K562 (cell line): ENCODE results near the gene ZGLP1. TPM values are rescaled to one million over a fixed set of nuclear protein-coding genes. Genes with fewer than 3 reads are reported as not detected.
A peak's percentile ranks its signal among the peaks of the same experiment; 100 is the strongest.

Experiments
- ARID1B ChIP-seq: fragments of 450-650 bp; IDR thresholded peaks from 2 replicates; pipeline ENCODE4 v1.6.1; 2016; ENCODE audit warnings: antibody characterized with exemption, mild to moderate bottlenecking, inconsistent platforms
- DMBX1 ChIP-seq: fragments of 250-450 bp; sonication (Bioruptor Pico); IDR thresholded peaks from 2 replicates; pipeline ENCODE4 v1.8.0; 2022; ENCODE audit warnings: inconsistent platforms, mild to moderate bottlenecking, moderate library complexity, borderline replicate concordance
- E2F8 ChIP-seq: fragments of 450-650 bp; IDR thresholded peaks from 2 replicates; pipeline ENCODE4 v1.7.1; 2018; ENCODE audit warnings: mild to moderate bottlenecking, low read depth; ENCODE audit not compliant: partially characterized antibody
- FOS ChIP-seq: IDR thresholded peaks from 3 replicates; pipeline ENCODE4 v1.6.1; 2011; ENCODE audit not compliant: insufficient read length; ENCODE audit errors: extremely low read depth
- FOXP1 ChIP-seq: sonication (generic); formaldehyde crosslinking; IDR thresholded peaks from 2 replicates; pipeline ENCODE4 v1.8.0; 2022; ENCODE audit warnings: mild to moderate bottlenecking, missing genetic modification reagents
- GABPB1 ChIP-seq: sonication (generic); formaldehyde crosslinking; IDR thresholded peaks from 2 replicates; pipeline ENCODE4 v1.8.0; 2022; ENCODE audit warnings: mild to moderate bottlenecking, missing genetic modification reagents
- MLX ChIP-seq, 2 experiments: fragments of 450-650 bp in 1 of 2; sonication (generic) in 1 of 2; formaldehyde crosslinking; conservative IDR thresholded peaks; 2 replicates each; pipeline versions ENCODE4 v1.4.0 to v1.8.1; 2020 to 2022; ENCODE audit warnings: mild to moderate bottlenecking in 1 of 2, missing genetic modification reagents in 1 of 2
- NEUROD1 ChIP-seq: fragments of 150-350 bp; IDR thresholded peaks from 2 replicates; pipeline ENCODE4 v1.6.1; 2014; ENCODE audit warnings: borderline replicate concordance, low read length, low read depth; ENCODE audit not compliant: partially characterized antibody
- SAFB2 ChIP-seq: fragments of 200-400 bp; formaldehyde crosslinking; IDR thresholded peaks from 2 replicates; pipeline ENCODE4 v1.6.1; 2018; ENCODE audit warnings: borderline replicate concordance, low read length, low read depth, moderate library complexity; ENCODE audit not compliant: severe bottlenecking
- SIN3A ChIP-seq, 2 experiments: fragments of 150-350 bp in 1 of 2; IDR thresholded peaks; 2 replicates each; pipeline ENCODE4 v1.6.1; 2011 to 2016; ENCODE audit warnings: borderline replicate concordance in 2 of 2, low read depth in 2 of 2, low read length in 2 of 2, mild to moderate bottlenecking in 2 of 2, moderate library complexity in 2 of 2; ENCODE audit not compliant: control insufficient read depth in 1 of 2
- TRIM28 ChIP-seq: fragments of 450-650 bp; IDR thresholded peaks from 2 replicates; pipeline ENCODE4 v1.6.1; 2017
- XRCC4 ChIP-seq: IDR thresholded peaks from one replicate; pipeline ENCODE4 v1.6.1; 2011; ENCODE audit not compliant: insufficient read depth, insufficient read length; ENCODE audit errors: extremely low read depth
- ZEB2 ChIP-seq: fragments of 450-650 bp; IDR thresholded peaks from 2 replicates; pipeline ENCODE4 v1.6.1; 2016
- ZNF121 ChIP-seq: sonication (generic); formaldehyde crosslinking; conservative IDR thresholded peaks from 2 replicates; pipeline ENCODE4 v1.8.0; 2022; ENCODE audit warnings: missing genetic modification reagents
- ZNF695 ChIP-seq: fragments of 450-650 bp; formaldehyde crosslinking; IDR thresholded peaks from 2 replicates; pipeline ENCODE4 v1.4.0; 2020; ENCODE audit warnings: mild to moderate bottlenecking, moderate library complexity
- ZNF740 ChIP-seq, 3 experiments: fragments of 200-800 bp in 1 of 3; sonication (Bioruptor generic) in 1 of 3; sonication (generic) in 1 of 3; formaldehyde crosslinking in 1 of 3; IDR thresholded peaks; 2 replicates each; pipeline versions ENCODE4 v1.6.1 to v1.8.0; 2016 to 2022; ENCODE audit warnings: mild to moderate bottlenecking in 2 of 3, missing compliant biosample characterization in 2 of 3, missing genetic modification characterization in 2 of 3, missing genetic modification reagents in 1 of 3
- polyA plus RNA-seq, 8 experiments: library from polyadenylated mRNA; depleted of rRNA in 4 of 8; stranded (reverse) in 5 of 8; unstranded in 3 of 8; fragments of >200 nt; fragmentation: Nextera tagmentation in 2 of 8; fragmentation: Illumina TruSeq in 1 of 8; extraction: Ambion mirVana in 2 of 8; extraction: Trizol in 1 of 8; gene quantifications; 2 replicates each; pipeline versions ENCODE4 v1.2.1 to v1.2.3, GENCODE V29; 2011 to 2014; ENCODE audit warnings: inconsistent platforms in 1 of 8, missing spikeins in 1 of 8
- total RNA-seq, 7 experiments: library from RNA; depleted of rRNA in 6 of 7; stranded (reverse); fragments of >200 nt in 6 of 7; fragmentation: Illumina TruSeq in 2 of 7; extraction: Trizol in 2 of 7; gene quantifications; 2 replicates each; pipeline versions ENCODE4 v1.2.1 to v1.2.3, GENCODE V29; 2011 to 2021; ENCODE audit warnings: low replicate concordance in 1 of 7
- TF ChIP-seq, protein P1 (sequence below): fragments of 450-650 bp; IDR thresholded peaks from 2 replicates; pipeline ENCODE4 v1.6.1; 2016; ENCODE audit warnings: mild to moderate bottlenecking
- TF ChIP-seq, protein P2 (sequence below): fragments of 450-650 bp; formaldehyde crosslinking; IDR thresholded peaks from 2 replicates; pipeline ENCODE4 v1.4.0; 2022; ENCODE audit warnings: missing genetic modification characterization

Gene ZGLP1
- total and polyA plus RNA-seq, 9 of the 15 experiments (the other 6 are each of a cell fraction or from before 2014, with no cell fraction given), result 0.24 to 4.5 (median 2.2) TPM

- TF ChIP-seq FOXP1 (CRISPR knock-in tag), result no peak
- TF ChIP-seq E2F8, result no peak
- no peak for TF ChIP-seq SIN3A (IDR thresholded peaks at IDR 0.05; ENCODE audit: borderline replicate concordance in 2 of 2, control insufficient read depth in 1 of 2, low read depth in 2 of 2, low read length in 2 of 2)
- TF ChIP-seq MLX (CRISPR knock-in tag; conservative IDR thresholded peaks at IDR 0.05), result no peak
- no peak for TF ChIP-seq ZNF121 (CRISPR knock-in tag)
- TF ChIP-seq XRCC4, result no peak
- TF ChIP-seq TRIM28, result no peak
- TF ChIP-seq, protein P1, sequence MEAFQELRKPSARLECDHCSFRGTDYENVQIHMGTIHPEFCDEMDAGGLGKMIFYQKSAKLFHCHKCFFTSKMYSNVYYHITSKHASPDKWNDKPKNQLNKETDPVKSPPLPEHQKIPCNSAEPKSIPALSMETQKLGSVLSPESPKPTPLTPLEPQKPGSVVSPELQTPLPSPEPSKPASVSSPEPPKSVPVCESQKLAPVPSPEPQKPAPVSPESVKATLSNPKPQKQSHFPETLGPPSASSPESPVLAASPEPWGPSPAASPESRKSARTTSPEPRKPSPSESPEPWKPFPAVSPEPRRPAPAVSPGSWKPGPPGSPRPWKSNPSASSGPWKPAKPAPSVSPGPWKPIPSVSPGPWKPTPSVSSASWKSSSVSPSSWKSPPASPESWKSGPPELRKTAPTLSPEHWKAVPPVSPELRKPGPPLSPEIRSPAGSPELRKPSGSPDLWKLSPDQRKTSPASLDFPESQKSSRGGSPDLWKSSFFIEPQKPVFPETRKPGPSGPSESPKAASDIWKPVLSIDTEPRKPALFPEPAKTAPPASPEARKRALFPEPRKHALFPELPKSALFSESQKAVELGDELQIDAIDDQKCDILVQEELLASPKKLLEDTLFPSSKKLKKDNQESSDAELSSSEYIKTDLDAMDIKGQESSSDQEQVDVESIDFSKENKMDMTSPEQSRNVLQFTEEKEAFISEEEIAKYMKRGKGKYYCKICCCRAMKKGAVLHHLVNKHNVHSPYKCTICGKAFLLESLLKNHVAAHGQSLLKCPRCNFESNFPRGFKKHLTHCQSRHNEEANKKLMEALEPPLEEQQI, result no peak
- no peak for TF ChIP-seq ZNF695 (CRISPR knock-in tag)
- TF ChIP-seq, protein P2, sequence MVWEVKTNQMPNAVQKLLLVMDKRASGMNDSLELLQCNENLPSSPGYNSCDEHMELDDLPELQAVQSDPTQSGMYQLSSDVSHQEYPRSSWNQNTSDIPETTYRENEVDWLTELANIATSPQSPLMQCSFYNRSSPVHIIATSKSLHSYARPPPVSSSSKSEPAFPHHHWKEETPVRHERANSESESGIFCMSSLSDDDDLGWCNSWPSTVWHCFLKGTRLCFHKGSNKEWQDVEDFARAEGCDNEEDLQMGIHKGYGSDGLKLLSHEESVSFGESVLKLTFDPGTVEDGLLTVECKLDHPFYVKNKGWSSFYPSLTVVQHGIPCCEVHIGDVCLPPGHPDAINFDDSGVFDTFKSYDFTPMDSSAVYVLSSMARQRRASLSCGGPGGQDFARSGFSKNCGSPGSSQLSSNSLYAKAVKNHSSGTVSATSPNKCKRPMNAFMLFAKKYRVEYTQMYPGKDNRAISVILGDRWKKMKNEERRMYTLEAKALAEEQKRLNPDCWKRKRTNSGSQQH, result no peak
- peak; percentile 46 for TF ChIP-seq ARID1B
- TF ChIP-seq GABPB1 (CRISPR knock-in tag), result peak; percentile 41; the same call in 1 of the 2 replicates
- peak; percentile 38; the same call in 1 of the 2 replicates for TF ChIP-seq DMBX1 (CRISPR knock-in tag)
- no peak for TF ChIP-seq SAFB2
- TF ChIP-seq ZNF740 (CRISPR knock-in tag; IDR thresholded peaks at IDR 0.05), result peak; percentile 86
- TF ChIP-seq ZNF740 (tag; IDR thresholded peaks at IDR 0.05), result peak in 1 of 2 experiments; percentile 31; a peak in 1 of 4 replicates
- TF ChIP-seq NEUROD1, result no peak
- no peak for TF ChIP-seq FOS
- TF ChIP-seq ZEB2, result no peak
These were observed 4.3 kb downstream of the ZGLP1 start (continued) for GRCh38 chr19:10305139-10305806.
